Fibroblast of lung (primary cell): ENCODE data around the gene DOK3.
"Not testable (repeated sequence)": the region's sequence is repeated elsewhere in the genome, so short reads cannot be mapped to it uniquely, and the experiment has no call there.

Source experiments
- EZH2 ChIP-seq: IDR thresholded peaks from 2 replicates; pipeline ENCODE4 v1.5.1; 2012; ENCODE audit warnings: low read length, control low read depth, mild to moderate bottlenecking; ENCODE audit errors: missing control alignments
- TF ChIP-seq, protein P1 (sequence below), 2 donors: IDR thresholded peaks in 1 of 2; conservative IDR thresholded peaks in 1 of 2; 1 replicate in 1 of 2; 2 replicates in 1 of 2; pipeline ENCODE4 v1.5.1; 2011 to 2012; ENCODE audit warnings: low read length in 2 of 2, control low read depth in 1 of 2, inconsistent platforms in 1 of 2, low read depth in 1 of 2, mild to moderate bottlenecking in 1 of 2

DNA sequence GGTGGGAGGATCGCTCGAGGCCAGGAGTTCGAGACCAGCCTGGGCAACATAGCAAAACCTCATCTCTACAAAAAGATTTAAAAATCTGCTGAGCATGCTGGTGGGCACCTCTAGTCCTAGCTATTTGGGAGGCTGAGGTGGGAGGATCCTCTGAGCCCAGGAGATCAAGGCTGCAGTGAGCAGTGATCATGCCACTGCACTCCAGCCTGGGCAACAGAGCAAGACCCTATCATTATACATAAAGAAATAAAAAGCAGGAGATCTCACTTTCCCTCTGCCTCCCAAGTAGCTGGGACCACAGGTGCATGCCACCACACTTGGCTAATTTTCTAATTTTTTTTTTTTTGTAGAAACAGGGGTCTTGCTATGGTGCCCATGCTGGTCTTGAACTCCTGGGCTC is 23.9 kb downstream of the DOK3 start:
- TF ChIP-seq, protein P1, sequence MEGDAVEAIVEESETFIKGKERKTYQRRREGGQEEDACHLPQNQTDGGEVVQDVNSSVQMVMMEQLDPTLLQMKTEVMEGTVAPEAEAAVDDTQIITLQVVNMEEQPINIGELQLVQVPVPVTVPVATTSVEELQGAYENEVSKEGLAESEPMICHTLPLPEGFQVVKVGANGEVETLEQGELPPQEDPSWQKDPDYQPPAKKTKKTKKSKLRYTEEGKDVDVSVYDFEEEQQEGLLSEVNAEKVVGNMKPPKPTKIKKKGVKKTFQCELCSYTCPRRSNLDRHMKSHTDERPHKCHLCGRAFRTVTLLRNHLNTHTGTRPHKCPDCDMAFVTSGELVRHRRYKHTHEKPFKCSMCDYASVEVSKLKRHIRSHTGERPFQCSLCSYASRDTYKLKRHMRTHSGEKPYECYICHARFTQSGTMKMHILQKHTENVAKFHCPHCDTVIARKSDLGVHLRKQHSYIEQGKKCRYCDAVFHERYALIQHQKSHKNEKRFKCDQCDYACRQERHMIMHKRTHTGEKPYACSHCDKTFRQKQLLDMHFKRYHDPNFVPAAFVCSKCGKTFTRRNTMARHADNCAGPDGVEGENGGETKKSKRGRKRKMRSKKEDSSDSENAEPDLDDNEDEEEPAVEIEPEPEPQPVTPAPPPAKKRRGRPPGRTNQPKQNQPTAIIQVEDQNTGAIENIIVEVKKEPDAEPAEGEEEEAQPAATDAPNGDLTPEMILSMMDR (conservative IDR thresholded peaks at IDR 0.05 in 1 of 2, IDR thresholded peaks at IDR 0.05 in 1 of 2; ENCODE audit: low read depth in 1 of 2, low read length in 2 of 2) = not testable (repeated sequence)
- TF ChIP-seq EZH2 = not testable (repeated sequence)
